Measurements from ENCODE around the gene MAGEC3. TPM values are rescaled to one million over a fixed set of nuclear protein-coding genes. Genes with fewer than 3 reads are reported as not detected.

Gene MAGEC3
- total RNA-seq, 2 experiments from 2014 or later = not detected

Other genes with a start within 250 kb of the MAGEC3 start
- gene SPANXA2, start 248.6 kb upstream of the MAGEC3 start, total RNA-seq = not detected
- gene SPANXD, start 139.6 kb upstream of the MAGEC3 start, total RNA-seq = not detected
- not detected for gene MAGEC1, start 65.6 kb downstream of the MAGEC3 start, total RNA-seq

All from activated naive CD4-positive, alpha-beta T cell treated with anti-CD3 and anti-CD28 coated beads for 36 hours (primary cell).